ENCODE data around the gene SPIN2A.

DNA sequence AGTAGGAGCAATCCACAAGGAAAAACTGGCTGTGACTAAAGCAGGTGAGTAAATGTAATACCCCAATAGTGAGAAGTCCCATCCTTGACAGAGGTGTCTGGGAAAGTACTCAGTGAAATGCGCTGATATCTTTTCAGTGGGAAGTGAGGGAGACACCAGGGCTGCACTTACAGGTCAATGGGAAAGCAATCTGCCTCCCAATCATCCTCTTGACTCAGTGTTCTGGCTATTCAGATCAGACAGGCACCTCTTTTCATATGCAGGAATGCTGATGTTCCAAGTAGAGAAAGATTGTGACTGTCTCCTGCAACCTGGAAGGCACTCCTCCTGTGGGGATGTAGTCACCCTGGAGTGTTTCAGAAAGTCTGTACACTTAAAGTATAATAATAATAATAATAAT is 39.9 kb upstream of the SPIN2A start:
- TF ChIP-seq, protein P1, sequence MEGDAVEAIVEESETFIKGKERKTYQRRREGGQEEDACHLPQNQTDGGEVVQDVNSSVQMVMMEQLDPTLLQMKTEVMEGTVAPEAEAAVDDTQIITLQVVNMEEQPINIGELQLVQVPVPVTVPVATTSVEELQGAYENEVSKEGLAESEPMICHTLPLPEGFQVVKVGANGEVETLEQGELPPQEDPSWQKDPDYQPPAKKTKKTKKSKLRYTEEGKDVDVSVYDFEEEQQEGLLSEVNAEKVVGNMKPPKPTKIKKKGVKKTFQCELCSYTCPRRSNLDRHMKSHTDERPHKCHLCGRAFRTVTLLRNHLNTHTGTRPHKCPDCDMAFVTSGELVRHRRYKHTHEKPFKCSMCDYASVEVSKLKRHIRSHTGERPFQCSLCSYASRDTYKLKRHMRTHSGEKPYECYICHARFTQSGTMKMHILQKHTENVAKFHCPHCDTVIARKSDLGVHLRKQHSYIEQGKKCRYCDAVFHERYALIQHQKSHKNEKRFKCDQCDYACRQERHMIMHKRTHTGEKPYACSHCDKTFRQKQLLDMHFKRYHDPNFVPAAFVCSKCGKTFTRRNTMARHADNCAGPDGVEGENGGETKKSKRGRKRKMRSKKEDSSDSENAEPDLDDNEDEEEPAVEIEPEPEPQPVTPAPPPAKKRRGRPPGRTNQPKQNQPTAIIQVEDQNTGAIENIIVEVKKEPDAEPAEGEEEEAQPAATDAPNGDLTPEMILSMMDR (conservative IDR thresholded peaks at IDR 0.05): no peak
- TF ChIP-seq ZFX (IDR thresholded peaks at IDR 0.05): no peak

All from C4-2B (cell line).